Measurements from ENCODE around the gene PLCXD1. TPM values are rescaled to one million over a fixed set of nuclear protein-coding genes. Genes with fewer than 3 reads are reported as not detected.

Gene PLCXD1
- total RNA-seq, 4 donors from 2014 or later, result 5.7 to 18.8 (median 9.2) TPM

DNA sequence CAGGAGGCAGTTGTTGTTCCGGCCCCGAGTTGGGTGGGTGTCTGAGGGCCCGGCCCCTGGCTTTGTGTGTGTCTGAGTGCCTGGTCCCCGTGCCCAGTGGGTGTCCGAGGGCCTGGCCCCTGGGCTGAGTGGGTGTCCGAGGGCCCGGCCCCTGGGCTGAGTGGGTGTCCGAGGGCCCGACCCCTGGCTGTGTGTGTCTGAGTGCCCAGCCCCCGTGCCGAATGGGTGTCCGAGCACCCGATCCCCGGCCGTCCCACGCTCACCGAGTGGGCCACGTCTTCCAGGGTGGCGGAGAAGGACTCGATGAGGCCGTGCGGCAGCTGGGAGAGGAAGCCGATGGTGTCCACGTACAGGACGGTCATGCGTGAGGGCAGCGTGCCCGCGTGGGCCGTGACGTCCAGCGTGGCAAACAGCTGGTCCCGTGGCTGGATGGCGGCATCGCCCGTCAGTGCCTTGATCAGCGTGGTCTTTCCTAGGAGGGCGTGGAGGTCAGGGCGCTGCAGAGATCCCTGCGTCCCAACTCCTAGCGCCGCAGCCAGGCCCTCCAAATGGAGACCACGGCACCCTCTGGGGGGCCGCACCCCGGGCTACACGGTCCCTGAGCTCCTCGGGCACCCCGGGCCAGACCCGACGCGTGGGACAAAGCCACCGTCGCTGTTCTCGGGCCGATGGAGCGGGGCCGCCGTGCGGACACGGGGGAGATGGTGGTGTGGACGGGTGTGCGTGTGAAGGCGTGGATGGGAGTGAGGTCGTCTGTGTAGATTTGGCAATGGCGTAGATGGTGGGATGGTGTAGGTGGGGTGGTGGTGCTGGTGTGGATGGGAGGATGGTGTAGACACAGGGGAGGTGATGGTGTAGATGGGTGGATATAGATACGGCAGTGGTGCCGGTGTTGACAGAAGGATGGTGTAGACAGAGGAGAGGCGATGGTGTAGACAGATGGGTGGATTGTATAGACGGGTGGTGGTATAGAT lies 30.3 kb downstream of the PLCXD1 start:
- no peak for TF ChIP-seq EP300 (IDR thresholded peaks at IDR 0.05)
- no peak for TF ChIP-seq POLR2A (IDR thresholded peaks at IDR 0.05)
- TF ChIP-seq, protein P1, sequence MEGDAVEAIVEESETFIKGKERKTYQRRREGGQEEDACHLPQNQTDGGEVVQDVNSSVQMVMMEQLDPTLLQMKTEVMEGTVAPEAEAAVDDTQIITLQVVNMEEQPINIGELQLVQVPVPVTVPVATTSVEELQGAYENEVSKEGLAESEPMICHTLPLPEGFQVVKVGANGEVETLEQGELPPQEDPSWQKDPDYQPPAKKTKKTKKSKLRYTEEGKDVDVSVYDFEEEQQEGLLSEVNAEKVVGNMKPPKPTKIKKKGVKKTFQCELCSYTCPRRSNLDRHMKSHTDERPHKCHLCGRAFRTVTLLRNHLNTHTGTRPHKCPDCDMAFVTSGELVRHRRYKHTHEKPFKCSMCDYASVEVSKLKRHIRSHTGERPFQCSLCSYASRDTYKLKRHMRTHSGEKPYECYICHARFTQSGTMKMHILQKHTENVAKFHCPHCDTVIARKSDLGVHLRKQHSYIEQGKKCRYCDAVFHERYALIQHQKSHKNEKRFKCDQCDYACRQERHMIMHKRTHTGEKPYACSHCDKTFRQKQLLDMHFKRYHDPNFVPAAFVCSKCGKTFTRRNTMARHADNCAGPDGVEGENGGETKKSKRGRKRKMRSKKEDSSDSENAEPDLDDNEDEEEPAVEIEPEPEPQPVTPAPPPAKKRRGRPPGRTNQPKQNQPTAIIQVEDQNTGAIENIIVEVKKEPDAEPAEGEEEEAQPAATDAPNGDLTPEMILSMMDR (IDR thresholded peaks at IDR 0.05), result no peak

DNA sequence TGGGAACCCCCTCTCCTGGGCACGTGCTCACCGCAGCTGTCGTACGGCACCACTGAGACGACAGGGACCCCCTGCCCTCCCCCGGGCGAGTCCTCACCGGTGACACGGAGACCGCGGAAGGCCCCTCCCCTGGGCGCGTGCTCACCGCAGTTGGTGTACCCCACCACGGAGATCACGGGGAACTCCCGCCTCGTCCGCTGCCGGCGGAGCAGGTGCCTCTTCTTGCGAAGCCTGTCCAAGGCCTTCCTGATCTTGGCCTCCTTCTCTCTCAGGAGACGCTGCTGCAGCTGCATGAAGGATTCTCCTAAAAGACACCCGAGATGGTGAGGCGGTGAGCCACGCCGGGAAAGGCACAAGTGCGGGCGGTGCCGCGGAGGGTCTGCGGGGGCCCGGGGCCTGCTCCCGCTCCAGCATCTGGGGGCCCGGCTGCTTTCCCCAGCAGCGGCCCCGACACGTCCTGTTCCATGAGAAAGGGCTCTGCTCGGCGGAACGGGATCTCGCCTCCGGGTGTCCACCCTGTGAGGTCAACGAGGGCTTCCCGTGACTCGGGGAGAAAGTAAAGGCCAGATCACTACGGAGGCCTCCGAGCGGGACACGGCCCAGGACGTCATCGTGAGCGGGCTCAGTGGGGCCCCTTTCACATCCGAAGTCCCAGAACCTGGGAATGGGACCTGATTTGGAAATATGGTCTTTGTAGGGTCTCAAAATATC lies 31.6 kb downstream of the PLCXD1 start:
- no peak for TF ChIP-seq EP300 (IDR thresholded peaks at IDR 0.05)
- TF ChIP-seq POLR2A (IDR thresholded peaks at IDR 0.05), result no peak
- TF ChIP-seq, protein P1 (IDR thresholded peaks at IDR 0.05), result no peak
- no peak for DNase-seq (ENCODE audit: low spot score in 2 of 2)
- no peaks in the 10 kb centered on the region for H3K27me3 ChIP-seq
- H3K9me3 ChIP-seq, result no peaks in the 10 kb centered on the region
- 88 to 92% methylated on average over 39 to 49 of the region's 54 CpGs for WGBS, 2 donors
- H3K4me3 ChIP-seq, result no peak overlapping the region
- H3K36me3 ChIP-seq, result peaks cover 12 to 85% (median 17%) of the 10 kb centered on the region in 3 donors
- no peak overlapping the region for H3K27ac ChIP-seq
- H3K4me1 ChIP-seq, result peaks cover 0 to 14% (median 0%) of the 10 kb centered on the region in 4 donors

More for the DNA sequence above, 30.3 kb downstream of the PLCXD1 start:
- DNase-seq (ENCODE audit: low spot score in 2 of 2), result no peak
- Histone ChIP-seq H3K4me1 (peaks cover 0 to under 1% (median 0%) of the 10 kb centered on the region in 4 donors), H3K27ac (no peak overlapping the region), H3K4me3 (no peak overlapping the region), H3K9me3 (no peaks in the 10 kb centered on the region), H3K36me3 (peaks cover 16 to 91% (median 25%) of the 10 kb centered on the region in 3 donors), H3K27me3 (no peaks in the 10 kb centered on the region)
- WGBS, 2 donors, result 92 to 97% methylated on average over 41 to 55 of the region's 69 CpGs

DNA sequence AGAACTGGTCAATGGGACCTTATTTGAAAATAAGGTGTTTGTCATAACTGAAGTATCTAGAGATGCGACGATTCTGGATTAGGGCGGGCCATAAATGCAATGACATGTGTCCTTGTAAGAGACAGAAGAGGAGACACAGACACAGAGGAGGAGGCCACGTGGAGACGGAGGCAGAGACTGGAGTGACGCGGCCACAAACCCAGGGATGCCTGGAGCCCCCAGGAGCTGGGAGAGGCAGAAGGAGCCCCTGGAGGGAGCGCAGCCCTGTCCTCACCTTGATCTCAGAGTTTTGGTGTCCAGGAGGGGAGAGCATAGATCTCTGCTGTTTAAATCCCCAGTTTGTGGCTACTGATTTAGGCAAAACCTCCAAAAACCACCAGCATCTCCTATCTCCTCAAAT lies 32.4 kb downstream of the PLCXD1 start:
- no peak for DNase-seq (ENCODE audit: low spot score in 2 of 2)
- Histone ChIP-seq H3K36me3 (peaks cover 12 to 78% (median 17%) of the 10 kb centered on the region in 3 donors), H3K9me3 (no peaks in the 10 kb centered on the region), H3K27ac (no peak overlapping the region), H3K4me1 (peaks cover 0 to 16% (median 0%) of the 10 kb centered on the region in 4 donors), H3K27me3 (no peaks in the 10 kb centered on the region), H3K4me3 (no peak overlapping the region)
- 90 to 98% methylated on average over 8 of the region's 8 CpGs for WGBS, 2 donors
- TF ChIP-seq, protein P1 (IDR thresholded peaks at IDR 0.05), result no peak
- no peak for TF ChIP-seq POLR2A (IDR thresholded peaks at IDR 0.05)
- TF ChIP-seq EP300 (IDR thresholded peaks at IDR 0.05), result no peak

DNA sequence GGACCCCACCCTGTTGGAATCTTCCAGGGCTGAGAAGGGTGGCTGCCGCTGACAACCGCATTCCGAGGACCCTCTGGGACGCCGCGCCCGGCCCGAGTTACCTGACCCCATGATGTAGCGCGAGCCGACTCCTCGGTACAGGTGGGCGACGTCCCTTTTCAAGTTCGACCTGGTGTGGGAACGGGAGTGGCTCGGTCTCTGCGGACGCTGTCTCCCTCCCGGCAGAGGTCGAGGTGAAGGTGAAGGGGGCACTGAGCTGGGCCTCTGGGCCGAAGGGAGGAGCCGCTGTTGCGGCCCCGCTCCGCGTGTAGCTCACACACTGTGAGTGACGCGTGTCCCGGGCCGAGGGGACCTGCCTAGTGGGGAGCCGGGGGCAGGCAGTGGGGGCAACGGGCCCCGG lies 32.9 kb downstream of the PLCXD1 start:
- no peaks in the 10 kb centered on the region for H3K9me3 ChIP-seq
- TF ChIP-seq EP300 (IDR thresholded peaks at IDR 0.05), result no peak
- TF ChIP-seq, protein P1 (IDR thresholded peaks at IDR 0.05), result no peak
- TF ChIP-seq POLR2A (IDR thresholded peaks at IDR 0.05), result no peak

More for the DNA sequence above, 32.9 kb downstream of the PLCXD1 start:
- H3K27me3 ChIP-seq, result no peaks in the 10 kb centered on the region
- peaks cover 12 to 74% (median 13%) of the 10 kb centered on the region in 3 donors for H3K36me3 ChIP-seq
- no peak overlapping the region for H3K4me3 ChIP-seq
- 94 to 96% methylated on average over 34 of the region's 34 CpGs for WGBS, 2 donors
- H3K27ac ChIP-seq, result no peak overlapping the region
- H3K4me1 ChIP-seq, result peaks cover 0 to 16% (median 0%) of the 10 kb centered on the region in 4 donors
- no peak for DNase-seq (ENCODE audit: low spot score in 2 of 2)

Measured in tibial nerve (tissue), 4 donors.